IMR-90 (cell line): Measurements from ENCODE around the gene TOP2B. TPM values are rescaled to one million over a fixed set of nuclear protein-coding genes. Genes with fewer than 3 reads are reported as not detected.

Source experiments
- ATAC-seq: fragments of 200-7000 bp; cut with Tn5 transposase; 2 replicates; pipeline ENCODE4 v1.9.1; 2020; ENCODE audit warnings: low read depth, mild to moderate bottlenecking, moderate library complexity
- BruUV-seq: library from RNA; stranded (reverse); fragments of 400-500 nt; replicated peaks from 2 replicates; lab custom pipeline; 2021; lab: Mats Ljungman, UMichigan
- CTCF ChIA-PET: fragments of 300-600 bp; formaldehyde crosslinking; extraction: SDS; loops from one replicate; lab custom pipeline; 2021; ENCODE audit warnings: antibody characterized with exemption; lab: Yijun Ruan, JAX
- POLR2A ChIA-PET: fragments of 300-600 bp; sonication (Branson Sonifier 250); formaldehyde crosslinking; loops from one replicate; lab custom pipeline; 2022; ENCODE audit warnings: antibody characterized with exemption; ENCODE audit not compliant: unreplicated experiment; lab: Charles Lee
- DNase-seq: peaks from one replicate; pipeline ENCODE4 v3.0.0; 2013
- H2AFZ ChIP-seq: replicated peaks from 2 replicates; pipeline ENCODE3; 2013; ENCODE audit warnings: low read length, mild to moderate bottlenecking; ENCODE audit not compliant: poor library complexity
- H2AK5ac ChIP-seq: 2 replicates; pipeline ENCODE4 v1.6.1; 2013; ENCODE audit warnings: low read depth, low read length, inconsistent platforms
- H2AK9ac ChIP-seq: replicated peaks from 2 replicates; pipeline ENCODE3; 2013; ENCODE audit warnings: mild to moderate bottlenecking, low read depth, low read length, moderate library complexity; ENCODE audit not compliant: poor library complexity
- H2BK120ac ChIP-seq: 2 replicates; pipeline ENCODE4 v1.6.1; 2013; ENCODE audit warnings: low read depth, low read length, inconsistent platforms
- H2BK15ac ChIP-seq: 3 replicates; pipeline ENCODE4 v1.6.1; 2013; ENCODE audit warnings: low read depth, low read length, inconsistent platforms
- H2BK20ac ChIP-seq: 2 replicates; pipeline ENCODE4 v1.6.1; 2013; ENCODE audit warnings: low read depth, mild to moderate bottlenecking, inconsistent platforms, low read length, moderate library complexity
- H2BK5ac ChIP-seq: 2 replicates; pipeline ENCODE4 v1.6.1; 2013; ENCODE audit warnings: mild to moderate bottlenecking, low read depth, low read length, inconsistent platforms; ENCODE audit not compliant: poor library complexity, severe bottlenecking
- H3K14ac ChIP-seq: replicated peaks from 2 replicates; pipeline ENCODE4 v1.6.1; 2013; ENCODE audit warnings: low read depth, low read length, inconsistent platforms
- H3K18ac ChIP-seq: 2 replicates; pipeline ENCODE4 v1.6.1; 2013; ENCODE audit warnings: low read depth, low read length, control low read depth
- H3K23ac ChIP-seq: 2 replicates; pipeline ENCODE4 v1.6.1; 2013; ENCODE audit warnings: low read depth, low read length, inconsistent platforms
- H3K27ac ChIP-seq: 2 replicates; pipeline ENCODE4 v1.5.1; 2013; ENCODE audit warnings: mild to moderate bottlenecking, control low read depth, low read length; ENCODE audit not compliant: insufficient read depth
- H3K27me3 ChIP-seq: 2 replicates; pipeline ENCODE4 v1.6.1; 2013; ENCODE audit warnings: low read length; ENCODE audit not compliant: control insufficient read depth, insufficient read depth
- H3K36me3 ChIP-seq: 2 replicates; pipeline ENCODE4 v1.6.1; 2013; ENCODE audit warnings: low read length, mixed read lengths; ENCODE audit not compliant: control insufficient read depth, insufficient read depth
- H3K4ac ChIP-seq: 2 replicates; pipeline ENCODE4 v1.6.1; 2013; ENCODE audit warnings: low read depth, low read length, inconsistent platforms
- H3K4me1 ChIP-seq: 2 replicates; pipeline ENCODE4 v1.6.1; 2013; ENCODE audit warnings: low read length, mixed read lengths; ENCODE audit not compliant: control insufficient read depth, insufficient read depth
- H3K4me2 ChIP-seq: 2 replicates; pipeline ENCODE4 v1.6.1; 2013; ENCODE audit warnings: low read depth, mild to moderate bottlenecking, control low read depth, low read length, moderate library complexity
- H3K4me3 ChIP-seq: 2 replicates; pipeline ENCODE4 v1.5.1; 2013; ENCODE audit warnings: low read depth, mild to moderate bottlenecking, control low read depth, low read length, moderate library complexity; ENCODE audit not compliant: insufficient read depth
- H3K56ac ChIP-seq: 2 replicates; pipeline ENCODE4 v1.6.1; 2013; ENCODE audit warnings: low read length, inconsistent platforms; ENCODE audit not compliant: insufficient read depth; ENCODE audit errors: extremely low read depth
- H3K79me1 ChIP-seq, 2 experiments: 2 replicates each; pipeline ENCODE4 v1.6.1; 2013; ENCODE audit warnings: low read length in 2 of 2, inconsistent platforms in 1 of 2, low read depth in 1 of 2
- H3K9ac ChIP-seq: 2 replicates; pipeline ENCODE4 v1.6.1; 2013; ENCODE audit warnings: low read depth, low read length, control low read depth
- H3K9me1 ChIP-seq: 2 replicates; pipeline ENCODE4 v1.6.1; 2013; ENCODE audit warnings: low read length, inconsistent platforms; ENCODE audit not compliant: insufficient read depth
- H3K9me3 ChIP-seq: 2 replicates; pipeline ENCODE4 v1.6.1; 2013; ENCODE audit warnings: low read length; ENCODE audit not compliant: control insufficient read depth, insufficient read depth
- H4K20me1 ChIP-seq: 2 replicates; pipeline ENCODE4 v1.6.1; 2013; ENCODE audit warnings: low read length, inconsistent platforms; ENCODE audit not compliant: insufficient read depth
- H4K5ac ChIP-seq: 2 replicates; pipeline ENCODE4 v1.6.1; 2013; ENCODE audit warnings: mild to moderate bottlenecking, low read depth, low read length, control low read depth
- H4K8ac ChIP-seq, 2 experiments: 2 replicates each; pipeline ENCODE4 v1.6.1; 2013; ENCODE audit warnings: low read depth in 2 of 2, low read length in 2 of 2, control low read depth in 1 of 2, inconsistent platforms in 1 of 2
- H4K91ac ChIP-seq: 2 replicates; pipeline ENCODE4 v1.6.1; 2013; ENCODE audit warnings: low read depth, low read length, inconsistent platforms; ENCODE audit not compliant: insufficient read depth
- BHLHE40 ChIP-seq: fragments of 150-350 bp; IDR thresholded peaks from 2 replicates; pipeline ENCODE4 v1.6.1; 2016; ENCODE audit warnings: mild to moderate bottlenecking, low read depth, low read length
- CEBPB ChIP-seq: IDR thresholded peaks from 2 replicates; pipeline ENCODE4 v1.6.1; 2012; ENCODE audit warnings: low read depth, low read length, improper control_type of control experiment
- FOS ChIP-seq: fragments of 150-350 bp; IDR thresholded peaks from 2 replicates; pipeline ENCODE4 v1.6.1; 2016; ENCODE audit warnings: low read depth, low read length
- MAFK ChIP-seq: IDR thresholded peaks from 2 replicates; pipeline ENCODE4 v1.6.1; 2012; ENCODE audit warnings: low read depth, low read length, improper control_type of control experiment
- MAZ ChIP-seq: IDR thresholded peaks from 2 replicates; pipeline ENCODE4 v1.6.1; 2012; ENCODE audit warnings: low read depth, mild to moderate bottlenecking, low read length, improper control_type of control experiment, moderate library complexity, borderline replicate concordance
- MXI1 ChIP-seq: IDR thresholded peaks from 2 replicates; pipeline ENCODE4 v1.6.1; 2012; ENCODE audit warnings: low read depth, mild to moderate bottlenecking, low read length, moderate library complexity, borderline replicate concordance
- NFE2L2 ChIP-seq: fragments of 150-350 bp; IDR thresholded peaks from 2 replicates; pipeline ENCODE4 v1.6.1; 2016; ENCODE audit warnings: low read depth, mild to moderate bottlenecking, low read length
- POLR2A ChIP-seq: IDR thresholded peaks from 2 replicates; pipeline ENCODE4 v1.6.1; 2012; ENCODE audit warnings: mild to moderate bottlenecking, low read depth, low read length
- RCOR1 ChIP-seq: IDR thresholded peaks from 2 replicates; pipeline ENCODE4 v1.6.1; 2012; ENCODE audit warnings: mild to moderate bottlenecking, low read length, improper control_type of control experiment; ENCODE audit not compliant: insufficient replicate concordance
- RFX5 ChIP-seq: IDR thresholded peaks from 2 replicates; pipeline ENCODE4 v1.8.0; 2012; ENCODE audit warnings: low read depth, mild to moderate bottlenecking, low read length, moderate library complexity
- SMC3 ChIP-seq: fragments of 150-350 bp; IDR thresholded peaks from 2 replicates; pipeline ENCODE4 v1.6.1; 2016; ENCODE audit warnings: low read depth, mild to moderate bottlenecking, antibody characterized with exemption, low read length, moderate library complexity
- dilution Hi-C: fragments of 300-500 bp; cut with HindIII; formaldehyde crosslinking; loops from one replicate; pipeline ENCODE4 v1.14.3; 2018; ENCODE audit warnings: low sequenced_read_pairs; ENCODE audit not compliant: unreplicated experiment
- in situ Hi-C: fragments of 300-500 bp; cut with MboI; formaldehyde crosslinking; loops from 3 replicates; pipeline ENCODE4 v1.14.3; 2019; ENCODE audit warnings: low sequenced_read_pairs, inconsistent platforms, mixed read lengths
- intact Hi-C: fragments of 100-400 bp; cut with micrococcal nuclease; formaldehyde crosslinking; loops from 2 replicates; pipeline ENCODE4 v1.10.0; 2022
- polyA plus RNA-seq, 3 experiments: library from polyadenylated mRNA; depleted of rRNA; stranded (reverse); fragments of >200 nt; gene quantifications; 2 replicates each; pipeline ENCODE4 v1.2.3, GENCODE V29; 2012; ENCODE audit warnings: low replicate concordance in 1 of 3
- total RNA-seq: library from RNA; depleted of rRNA; stranded (reverse); fragments of >200 nt; gene quantifications from 2 replicates; pipeline ENCODE4 v1.2.3, GENCODE V29; 2012
- TF ChIP-seq, protein P1 (sequence below): fragments of 150-350 bp; IDR thresholded peaks from 2 replicates; pipeline ENCODE4 v1.6.1; 2017; ENCODE audit warnings: mild to moderate bottlenecking, antibody characterized with exemption, low read length, low read depth

TOP2B gene
- total and polyA plus RNA-seq, 2 of the 4 experiments (the other 2 are of a cell fraction) = 45.5 to 53.4 TPM

DNA sequence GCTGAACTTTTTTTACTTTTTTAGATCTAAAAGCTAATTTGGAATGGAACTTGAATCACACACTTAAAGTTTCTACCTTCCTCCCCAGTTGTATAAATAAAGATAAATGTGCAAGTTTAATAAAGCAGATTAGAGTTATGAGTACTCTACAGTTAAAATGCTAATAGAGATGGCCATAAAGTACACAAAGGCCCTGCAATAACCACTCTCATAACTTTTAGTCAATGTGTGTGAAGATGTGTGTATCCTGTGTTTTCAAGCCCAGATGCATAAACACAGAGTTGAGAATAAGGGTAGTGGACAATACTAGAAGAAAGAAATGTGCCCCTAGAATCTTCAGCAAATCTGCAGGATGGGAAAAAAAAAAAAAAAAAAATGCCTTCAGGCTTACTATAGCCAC lies 45.3 kb downstream of the TOP2B start:
- no peak overlapping the region for H2BK120ac ChIP-seq
- no peak overlapping the region for H3K27ac ChIP-seq
- no peak overlapping the region for H2BK15ac ChIP-seq
- no peak overlapping the region for H4K91ac ChIP-seq
- no peak overlapping the region for H3K18ac ChIP-seq
- ChIA-PET CTCF (no interaction called here), POLR2A (no interaction called here)
- H2AK9ac ChIP-seq = no peak overlapping the region
- H3K9ac ChIP-seq = no peak overlapping the region
- H3K9me3 ChIP-seq = no peaks in the 10 kb centered on the region
- no peak overlapping the region for H2BK20ac ChIP-seq
- H3K56ac ChIP-seq = no peak overlapping the region
- no peak overlapping the region for H2BK5ac ChIP-seq
- H4K8ac ChIP-seq = no peak overlapping the region
- no peak for DNase-seq
- no peaks in the 10 kb centered on the region for H3K79me1 ChIP-seq
- H3K4me3 ChIP-seq = no peak overlapping the region
- H4K5ac ChIP-seq = no peak overlapping the region
- H2AK5ac ChIP-seq = no peak overlapping the region
- no peaks in the 10 kb centered on the region for H4K20me1 ChIP-seq
- in situ Hi-C loops = no loop called here
- TF ChIP-seq MAFK (no peak), MAZ (no peak), RFX5 (no peak), SMC3 (no peak), CEBPB (no peak), BHLHE40 (no peak), POLR2A (no peak), FOS (no peak), MXI1 (no peak), NFE2L2 (no peak), RCOR1 (no peak)
- TF ChIP-seq, protein P1, sequence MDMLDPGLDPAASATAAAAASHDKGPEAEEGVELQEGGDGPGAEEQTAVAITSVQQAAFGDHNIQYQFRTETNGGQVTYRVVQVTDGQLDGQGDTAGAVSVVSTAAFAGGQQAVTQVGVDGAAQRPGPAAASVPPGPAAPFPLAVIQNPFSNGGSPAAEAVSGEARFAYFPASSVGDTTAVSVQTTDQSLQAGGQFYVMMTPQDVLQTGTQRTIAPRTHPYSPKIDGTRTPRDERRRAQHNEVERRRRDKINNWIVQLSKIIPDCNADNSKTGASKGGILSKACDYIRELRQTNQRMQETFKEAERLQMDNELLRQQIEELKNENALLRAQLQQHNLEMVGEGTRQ = no peak
- ATAC-seq = no peak
- H3K4ac ChIP-seq = no peak overlapping the region
- no peak overlapping the region for H3K14ac ChIP-seq
- no peaks in the 10 kb centered on the region for H3K27me3 ChIP-seq
- no TSS peak for BruUV-seq
- peaks cover 15% of the 10 kb centered on the region for H3K36me3 ChIP-seq
- no peak overlapping the region for H3K23ac ChIP-seq
- H3K9me1 ChIP-seq = no peaks in the 10 kb centered on the region; the same call in 1 of the 2 replicates
- intact Hi-C loops = no loop called here
- H3K4me2 ChIP-seq = no peak overlapping the region
- dilution Hi-C loops = no loop called here
- H3K4me1 ChIP-seq = no peaks in the 10 kb centered on the region
- H2AFZ ChIP-seq = no peak overlapping the region
